Measurements from ENCODE around the gene TADA1.

GRCh38 chr1:166895766-166896165, 19.7 kb upstream of the TADA1 start:
- TF ChIP-seq CTCF (IDR thresholded peaks at IDR 0.05 in 2 of 3, conservative IDR thresholded peaks at IDR 0.05 in 1 of 3; ENCODE audit: borderline replicate concordance in 1 of 3, insufficient read depth in 1 of 3, low read depth in 2 of 3, low read length in 2 of 3): no peak
- no peak for TF ChIP-seq TCF7L2 (IDR thresholded peaks at IDR 0.05; ENCODE audit: borderline replicate concordance, extremely low read depth, insufficient read depth, insufficient read length)
- TF ChIP-seq EZH2phosphoT487 (IDR thresholded peaks at IDR 0.05; ENCODE audit: borderline replicate concordance): no peak
- TF ChIP-seq POLR2A (IDR thresholded peaks at IDR 0.05; ENCODE audit: borderline replicate concordance, extremely low read depth, insufficient read depth, insufficient read length): no peak
- no peak for TF ChIP-seq POLR2AphosphoS5 (IDR thresholded peaks at IDR 0.05; ENCODE audit: low read depth, low read length)
- TF ChIP-seq JUND (IDR thresholded peaks at IDR 0.05): no peak
- TF ChIP-seq FOSL1 (IDR thresholded peaks at IDR 0.05; ENCODE audit: low read depth): no peak
- no peak for TF ChIP-seq RAD21 (IDR thresholded peaks at IDR 0.05; ENCODE audit: low read depth)
- no peak for TF ChIP-seq MAX (IDR thresholded peaks at IDR 0.05)
